ENCODE measurements around the gene NRAS.

GRCh38 chr1:114729782-114730181 lies 13.2 kb upstream of the NRAS start:
- TF ChIP-seq CTCF (IDR thresholded peaks at IDR 0.05; ENCODE audit: insufficient read depth, low read length, poor library complexity, severe bottlenecking) (no peak), EZH2phosphoT487 (conservative IDR thresholded peaks at IDR 0.05; ENCODE audit: low read length) (no peak)

Measured in SU-DHL-6 (cell line).